HUDEP-2 (cell line): Measurements from ENCODE around the gene DNM3.

ENCODE experiments used
- DNase-seq, 76 experiments: peaks; one replicate each; lab custom pipeline; 2025; ENCODE audit not compliant: unreplicated experiment in 76 of 76; lab: John Stamatoyannopoulos, UW

DNM3 gene

GRCh38 chr1:171966426-171967220 lies 125.3 kb downstream of the DNM3 start:
- DNase-seq = no peak

- no peak for DNase-seq
Measured at GRCh38 chr1:171969226-171969625, 127.9 kb downstream of the DNM3 start.

GRCh38 chr1:171969813-171970212 lies 128.5 kb downstream of the DNM3 start:
- no peak for DNase-seq

- DNase-seq = no peak
Measured at GRCh38 chr1:171972846-171973245, 131.5 kb downstream of the DNM3 start.

GRCh38 chr1:171973421-171973820 lies 132.1 kb downstream of the DNM3 start:
- DNase-seq = no peak

GRCh38 chr1:171981303-171981702 lies 140.0 kb downstream of the DNM3 start:
- no peak for DNase-seq

- no peak for DNase-seq
Measured at GRCh38 chr1:171983584-171983983, 142.3 kb downstream of the DNM3 start.

- DNase-seq = no peak
Measured at GRCh38 chr1:171984262-171984661, 143.0 kb downstream of the DNM3 start.

- DNase-seq = peak in 8 of 76 experiments; percentile 1 to 30 (median 10)
Measured at GRCh38 chr1:171984850-171985485, 143.7 kb downstream of the DNM3 start.

GRCh38 chr1:171985639-171986038 lies 144.3 kb downstream of the DNM3 start:
- peak in 57 of 76 experiments; percentile 1 to 71 (median 22) for DNase-seq

GRCh38 chr1:171988243-171988885 lies 147.1 kb downstream of the DNM3 start:
- no peak for DNase-seq

- no peak for DNase-seq
Measured at GRCh38 chr1:171990371-171990770, 149.1 kb downstream of the DNM3 start.

GRCh38 chr1:171994293-171994692 lies 153.0 kb downstream of the DNM3 start:
- DNase-seq = no peak

- DNase-seq = no peak
Measured at GRCh38 chr1:171995573-171995972, 154.3 kb downstream of the DNM3 start.

- DNase-seq = no peak
Measured at GRCh38 chr1:171997936-171998335, 156.6 kb downstream of the DNM3 start.

GRCh38 chr1:171998711-171999110 lies 157.4 kb downstream of the DNM3 start:
- DNase-seq = no peak

GRCh38 chr1:171999756-172000155 lies 158.5 kb downstream of the DNM3 start:
- DNase-seq = no peak

GRCh38 chr1:172001288-172001687 lies 160.0 kb downstream of the DNM3 start:
- no peak for DNase-seq

GRCh38 chr1:172002725-172003345 lies 161.5 kb downstream of the DNM3 start:
- peak in 9 of 76 experiments; percentile 2 to 42 (median 8) for DNase-seq

- no peak for DNase-seq
Measured at GRCh38 chr1:172003766-172004530, 162.7 kb downstream of the DNM3 start.
